Measurements from ENCODE around the gene RNF11. TPM values are rescaled to one million over a fixed set of nuclear protein-coding genes. Genes with fewer than 3 reads are reported as not detected.

Gene RNF11
- total and polyA plus RNA-seq, 2 donors = 122 to 130 TPM

- no peak overlapping the region for H3K27ac ChIP-seq (ENCODE audit: low read depth)
- H3K36me3 ChIP-seq (ENCODE audit: insufficient read depth) = no peaks in the 10 kb centered on the region
- H3K4me3 ChIP-seq (ENCODE audit: low read depth, low read length) = no peak overlapping the region
- WGBS = 95% methylated on average over 11 of the region's 11 CpGs
- H3K4me1 ChIP-seq (ENCODE audit: insufficient read depth) = no peaks in the 10 kb centered on the region
- no peak for DNase-seq (ENCODE audit: extremely low spot score)
Observed at GRCh38 chr1:51299185-51299885, 63.3 kb downstream of the RNF11 start.

DNA sequence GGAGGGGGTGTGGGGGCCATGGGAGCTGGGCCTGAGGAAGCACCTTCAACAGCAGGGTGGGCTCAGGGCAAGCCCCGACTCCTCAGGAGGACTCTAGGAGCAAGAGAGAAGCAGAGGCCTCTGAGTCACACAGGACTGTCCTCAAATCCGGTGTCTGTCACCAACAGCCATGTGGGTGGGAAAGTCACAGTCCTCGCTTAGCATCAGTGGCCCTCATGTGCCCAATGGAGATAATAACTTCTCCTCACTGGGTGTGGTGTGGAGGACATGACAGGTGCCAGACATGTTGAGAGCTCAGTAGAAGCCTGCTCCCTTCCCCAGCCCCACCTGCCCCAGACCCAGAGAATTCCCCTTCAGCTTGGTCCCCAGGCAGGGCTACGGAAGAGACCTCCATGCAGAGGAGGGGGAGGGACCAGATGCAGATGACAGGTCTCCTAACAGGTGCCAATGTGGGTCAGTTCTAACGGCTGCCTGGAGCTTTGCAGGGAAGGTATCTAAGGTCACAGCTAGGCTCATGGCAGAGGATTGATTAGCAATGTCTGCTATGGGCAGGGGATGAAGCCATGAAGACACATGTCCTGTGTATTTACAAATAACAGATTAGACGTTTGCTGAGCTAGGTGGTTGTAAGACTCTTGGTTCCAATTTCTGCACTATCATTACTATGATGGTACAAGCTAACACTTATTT is 64.1 kb downstream of the RNF11 start:
- no peak overlapping the region for H3K4me3 ChIP-seq (ENCODE audit: low read depth, low read length)
- DNase-seq (ENCODE audit: extremely low spot score) = no peak
- H3K4me1 ChIP-seq (ENCODE audit: insufficient read depth) = no peaks in the 10 kb centered on the region
- no peaks in the 10 kb centered on the region for H3K36me3 ChIP-seq (ENCODE audit: insufficient read depth)
- 82% methylated on average over 6 of the region's 6 CpGs for WGBS
- no peak overlapping the region for H3K27ac ChIP-seq (ENCODE audit: low read depth)

- no peak overlapping the region for H3K27ac ChIP-seq (ENCODE audit: low read depth)
- no peaks in the 10 kb centered on the region for H3K36me3 ChIP-seq (ENCODE audit: insufficient read depth)
- WGBS = 89% methylated on average over 10 of the region's 10 CpGs
- no peak for DNase-seq (ENCODE audit: extremely low spot score)
- no peaks in the 10 kb centered on the region for H3K4me1 ChIP-seq (ENCODE audit: insufficient read depth)
- no peak overlapping the region for H3K4me3 ChIP-seq (ENCODE audit: low read depth, low read length)
Observed at GRCh38 chr1:51301152-51301843, 65.2 kb downstream of the RNF11 start.

DNA sequence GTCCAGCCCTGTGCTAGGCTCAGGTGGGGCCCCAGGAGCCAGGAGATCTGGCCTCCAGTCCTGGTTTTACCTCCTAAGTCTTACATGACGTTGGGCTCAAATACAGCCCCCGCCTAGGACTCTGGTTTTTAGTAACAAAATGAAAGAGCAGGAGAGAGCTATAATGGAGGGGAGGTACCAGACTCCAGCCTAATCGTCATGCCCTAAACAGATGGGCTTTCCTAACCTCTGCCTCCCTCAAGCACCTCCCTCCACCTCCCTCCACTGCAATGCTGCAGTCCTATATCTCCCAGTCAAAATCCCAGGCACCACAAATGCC is 65.7 kb downstream of the RNF11 start:
- no peak overlapping the region for H3K4me3 ChIP-seq (ENCODE audit: low read depth, low read length)
- WGBS = 69% methylated on average over 3 of the region's 3 CpGs
- DNase-seq (ENCODE audit: extremely low spot score) = no peak
- H3K4me1 ChIP-seq (ENCODE audit: insufficient read depth) = no peaks in the 10 kb centered on the region
- H3K27ac ChIP-seq (ENCODE audit: low read depth) = no peak overlapping the region
- no peaks in the 10 kb centered on the region for H3K36me3 ChIP-seq (ENCODE audit: insufficient read depth)

DNA sequence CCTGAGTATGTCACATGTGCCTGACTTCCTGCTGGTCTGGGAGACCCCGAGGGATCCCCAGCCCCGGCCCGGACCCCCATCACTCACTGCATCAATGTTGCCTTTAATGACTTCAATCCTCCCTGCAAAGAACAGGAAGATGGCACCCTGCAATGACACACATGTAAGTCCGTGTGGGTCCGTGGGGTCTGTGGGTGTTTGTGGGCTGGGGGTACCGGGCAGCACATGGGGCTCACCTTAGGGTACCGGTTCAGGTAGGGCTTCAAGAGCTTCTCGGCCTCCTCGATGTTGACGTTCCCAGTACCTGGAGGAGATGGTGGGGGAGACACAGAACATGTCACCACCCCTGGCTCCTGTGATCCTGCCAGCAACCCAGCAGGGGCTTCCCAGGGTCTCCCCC is 66.2 kb downstream of the RNF11 start:
- DNase-seq (ENCODE audit: extremely low spot score) = no peak
- WGBS = 85% methylated on average over 10 of the region's 10 CpGs
- Histone ChIP-seq H3K27ac (ENCODE audit: low read depth) (no peak overlapping the region), H3K4me1 (ENCODE audit: insufficient read depth) (no peaks in the 10 kb centered on the region), H3K4me3 (ENCODE audit: low read depth, low read length) (no peak overlapping the region), H3K36me3 (ENCODE audit: insufficient read depth) (no peaks in the 10 kb centered on the region)

GRCh38 chr1:51302746-51303145 is 66.7 kb downstream of the RNF11 start:
- H3K4me1 ChIP-seq (ENCODE audit: insufficient read depth) = no peaks in the 10 kb centered on the region
- WGBS = 78% methylated on average over 7 of the region's 7 CpGs
- no peaks in the 10 kb centered on the region for H3K36me3 ChIP-seq (ENCODE audit: insufficient read depth)
- no peak for DNase-seq (ENCODE audit: extremely low spot score)
- H3K4me3 ChIP-seq (ENCODE audit: low read depth, low read length) = no peak overlapping the region
- H3K27ac ChIP-seq (ENCODE audit: low read depth) = no peak overlapping the region

- DNase-seq (ENCODE audit: extremely low spot score) = no peak
- WGBS = 82% methylated on average over 6 of the region's 6 CpGs
- Histone ChIP-seq H3K27ac (ENCODE audit: low read depth) (no peak overlapping the region), H3K36me3 (ENCODE audit: insufficient read depth) (no peaks in the 10 kb centered on the region), H3K4me1 (ENCODE audit: insufficient read depth) (no peaks in the 10 kb centered on the region), H3K4me3 (ENCODE audit: low read depth, low read length) (no peak overlapping the region)
Observed at GRCh38 chr1:51303315-51303714, 67.2 kb downstream of the RNF11 start.

DNA sequence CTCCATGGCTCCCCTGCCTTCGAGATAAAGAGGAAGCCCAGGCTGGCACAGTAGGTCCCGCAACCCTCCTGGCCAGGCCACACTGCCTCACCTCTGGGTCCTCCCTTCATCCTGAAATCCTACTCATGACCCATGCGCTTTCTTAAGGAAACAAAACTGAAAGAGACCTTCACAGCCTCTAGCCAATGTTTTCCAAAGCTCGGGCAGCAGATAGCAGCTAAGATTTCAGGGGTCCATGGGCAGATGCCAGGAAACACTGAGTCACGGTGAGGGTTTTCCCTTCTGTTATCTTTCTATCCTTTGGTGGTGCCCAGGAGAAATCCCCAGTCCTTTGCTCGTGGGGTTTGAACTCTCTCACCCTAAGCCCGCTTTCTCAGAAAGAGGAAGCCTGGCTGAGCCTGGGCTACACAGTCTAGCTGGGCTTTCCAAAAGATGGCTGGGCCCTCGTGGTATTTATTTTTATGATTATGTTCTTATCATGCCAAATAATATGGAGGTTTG is 67.7 kb downstream of the RNF11 start:
- Histone ChIP-seq H3K36me3 (ENCODE audit: insufficient read depth) (no peaks in the 10 kb centered on the region), H3K4me3 (ENCODE audit: low read depth, low read length) (no peak overlapping the region), H3K4me1 (ENCODE audit: insufficient read depth) (no peaks in the 10 kb centered on the region), H3K27ac (ENCODE audit: low read depth) (no peak overlapping the region)
- DNase-seq (ENCODE audit: extremely low spot score) = no peak
- WGBS = 49% methylated on average over 8 of the region's 8 CpGs

GRCh38 chr1:51304360-51304759 is 68.3 kb downstream of the RNF11 start:
- no peak overlapping the region for H3K4me3 ChIP-seq (ENCODE audit: low read depth, low read length)
- 54% methylated on average over 1 of the region's 1 CpG for WGBS
- H3K4me1 ChIP-seq (ENCODE audit: insufficient read depth) = no peaks in the 10 kb centered on the region
- DNase-seq (ENCODE audit: extremely low spot score) = no peak
- H3K36me3 ChIP-seq (ENCODE audit: insufficient read depth) = no peaks in the 10 kb centered on the region
- H3K27ac ChIP-seq (ENCODE audit: low read depth) = no peak overlapping the region

DNA sequence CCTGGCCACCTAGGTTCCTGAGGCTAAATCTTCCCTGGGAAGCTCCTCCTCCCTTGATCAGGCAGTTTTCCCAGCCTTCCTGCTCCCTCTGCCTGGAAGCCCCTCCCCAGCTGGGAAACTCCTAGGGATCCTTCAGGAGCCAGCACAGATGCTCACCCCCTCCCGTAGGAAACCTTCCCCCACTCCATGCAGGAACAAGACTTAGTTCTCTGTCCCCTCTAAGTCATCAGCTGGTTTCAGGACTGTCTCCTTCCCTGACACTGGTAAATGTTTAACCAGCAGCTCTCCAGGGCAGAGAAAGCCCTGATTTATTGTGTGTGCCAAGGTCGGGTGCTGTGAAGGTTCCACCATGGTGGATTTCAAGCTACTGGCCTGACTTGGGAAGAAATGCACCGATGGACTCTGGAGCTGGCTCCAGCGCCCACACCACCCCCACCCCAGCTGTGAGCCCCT is 69.3 kb downstream of the RNF11 start:
- DNase-seq (ENCODE audit: extremely low spot score) = no peak

DNA sequence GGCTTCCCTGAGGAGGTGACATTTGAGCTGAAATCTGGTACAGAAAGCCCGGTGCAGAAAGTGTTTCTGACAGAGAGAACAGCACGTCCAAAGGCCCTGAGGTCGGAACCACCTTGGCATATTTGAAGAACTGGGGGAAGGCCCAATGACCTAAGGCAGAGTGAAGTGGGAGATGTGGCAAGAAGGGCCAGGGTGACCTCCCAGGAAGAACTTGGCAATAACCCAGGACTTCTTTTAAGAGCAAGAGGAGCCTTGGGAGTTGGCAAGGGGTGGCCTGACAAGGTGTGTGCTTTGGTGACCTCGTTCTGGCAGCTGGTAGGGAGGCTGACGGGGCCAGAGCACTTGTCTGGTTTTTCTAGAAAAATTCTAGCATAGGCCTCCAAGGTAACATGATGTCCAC is 70.9 kb downstream of the RNF11 start:
- Histone ChIP-seq H3K27ac (ENCODE audit: low read depth) (no peak overlapping the region), H3K36me3 (ENCODE audit: insufficient read depth) (no peaks in the 10 kb centered on the region), H3K4me1 (ENCODE audit: insufficient read depth) (no peaks in the 10 kb centered on the region), H3K4me3 (ENCODE audit: low read depth, low read length) (no peak overlapping the region)
- 93% methylated on average over 5 of the region's 5 CpGs for WGBS
- DNase-seq (ENCODE audit: extremely low spot score) = no peak

More for the DNA sequence above, 69.3 kb downstream of the RNF11 start:
- Histone ChIP-seq H3K4me1 (ENCODE audit: insufficient read depth) (no peaks in the 10 kb centered on the region), H3K36me3 (ENCODE audit: insufficient read depth) (no peaks in the 10 kb centered on the region), H3K27ac (ENCODE audit: low read depth) (no peak overlapping the region), H3K4me3 (ENCODE audit: low read depth, low read length) (no peak overlapping the region)
- 64% methylated on average over 4 of the region's 4 CpGs for WGBS

GRCh38 chr1:51308636-51309035 is 72.6 kb downstream of the RNF11 start:
- H3K27ac ChIP-seq (ENCODE audit: low read depth) = no peak overlapping the region
- no peak overlapping the region for H3K4me3 ChIP-seq (ENCODE audit: low read depth, low read length)
- no peak for DNase-seq (ENCODE audit: extremely low spot score)
- H3K36me3 ChIP-seq (ENCODE audit: insufficient read depth) = no peaks in the 10 kb centered on the region
- 91% methylated on average over 6 of the region's 6 CpGs for WGBS
- no peaks in the 10 kb centered on the region for H3K4me1 ChIP-seq (ENCODE audit: insufficient read depth)

GRCh38 chr1:51309291-51309690 is 73.2 kb downstream of the RNF11 start:
- H3K36me3 ChIP-seq (ENCODE audit: insufficient read depth) = no peaks in the 10 kb centered on the region
- H3K4me1 ChIP-seq (ENCODE audit: insufficient read depth) = no peaks in the 10 kb centered on the region
- H3K27ac ChIP-seq (ENCODE audit: low read depth) = no peak overlapping the region
- 90% methylated on average over 8 of the region's 8 CpGs for WGBS
- DNase-seq (ENCODE audit: extremely low spot score) = no peak
- no peak overlapping the region for H3K4me3 ChIP-seq (ENCODE audit: low read depth, low read length)

All from urinary bladder (tissue), 4 donors.